Naive B cell (primary cell): ENCODE measurements around the gene FYCO1. TPM values are rescaled to one million over a fixed set of nuclear protein-coding genes. Genes with fewer than 3 reads are reported as not detected.

Source experiments
- ATAC-seq, 2 donors: fragments of 150-1000 bp; cut with Tn5 transposase; 2 replicates each; pipeline ENCODE4 v1.10.0; 2021; ENCODE audit warnings: low read depth in 2 of 2, mild to moderate bottlenecking in 2 of 2, moderate library complexity in 2 of 2
- DNase-seq: peaks from one replicate; pipeline ENCODE4 v3.0.0; 2022
- H3K27ac Mint-ChIP-seq, 6 donors: one replicate each; pipeline ENCODE4 v1.8.0; 2020 to 2022; ENCODE audit warnings: mild to moderate bottlenecking in 6 of 6, mixed read lengths in 6 of 6, moderate library complexity in 5 of 6, inconsistent platforms in 2 of 6
- H3K27me3 Mint-ChIP-seq, 3 donors: one replicate each; pipeline ENCODE4 v1.8.0; 2021 to 2022; ENCODE audit warnings: mixed read lengths in 3 of 3, mild to moderate bottlenecking in 1 of 3
- H3K36me3 Mint-ChIP-seq, 2 donors: one replicate each; pipeline ENCODE4 v1.8.0; 2020 to 2022; ENCODE audit warnings: mixed read lengths in 2 of 2, inconsistent platforms in 1 of 2, mild to moderate bottlenecking in 1 of 2
- H3K4me1 Mint-ChIP-seq, 3 donors: one replicate each; pipeline ENCODE4 v1.8.0; 2020 to 2022; ENCODE audit warnings: mixed read lengths in 3 of 3, inconsistent platforms in 1 of 3, mild to moderate bottlenecking in 1 of 3, moderate library complexity in 1 of 3
- H3K4me3 Mint-ChIP-seq, 8 donors: one replicate each; pipeline ENCODE4 v1.8.0; 2020 to 2022; ENCODE audit warnings: mild to moderate bottlenecking in 8 of 8, mixed read lengths in 8 of 8, moderate library complexity in 8 of 8, inconsistent platforms in 2 of 8
- H3K9me3 Mint-ChIP-seq, 7 donors: one replicate each; pipeline ENCODE4 v1.8.0; 2020 to 2022; ENCODE audit warnings: mixed read lengths in 7 of 7, mild to moderate bottlenecking in 5 of 7, inconsistent platforms in 2 of 7, moderate library complexity in 1 of 7
- polyA plus RNA-seq, 6 donors: library from polyadenylated mRNA; unstranded; fragments of 300-500 nt; fragmentation: Illumina TruSeq; gene quantifications; one replicate each; pipeline ENCODE4 v1.2.3, GENCODE V29; 2021; ENCODE audit warnings: low read depth in 6 of 6

Gene FYCO1
- polyA plus RNA-seq, 6 donors from 2014 or later, result 0.90 to 5.1 (median 1.2) TPM; not detected in 1

- Mint-ChIP-seq H3K4me3 (no peak overlapping the region), H3K36me3 (no peaks in the 10 kb centered on the region), H3K9me3 (no peaks in the 10 kb centered on the region), H3K27me3 (peaks cover 4 to 22% (median 4%) of the 10 kb centered on the region in 3 donors), H3K4me1 (peaks cover 0 to 7% (median 0%) of the 10 kb centered on the region in 3 donors), H3K27ac (peak overlapping the region in 1 of 6 donors; percentile 22)
- no peak for DNase-seq
- ATAC-seq, result no peak
These were observed 114.3 kb downstream of the FYCO1 start for GRCh38 chr3:45881078-45882022.

GRCh38 chr3:45880725-45881077 is 114.9 kb downstream of the FYCO1 start:
- Mint-ChIP-seq H3K9me3 (no peaks in the 10 kb centered on the region), H3K4me3 (no peak overlapping the region), H3K27ac (peak overlapping the region in 1 of 6 donors; percentile 22), H3K27me3 (peaks cover 4 to 22% (median 4%) of the 10 kb centered on the region in 3 donors), H3K36me3 (no peaks in the 10 kb centered on the region), H3K4me1 (peaks cover 0 to 7% (median 0%) of the 10 kb centered on the region in 3 donors)
- ATAC-seq, result no peak
- DNase-seq, result no peak

- Mint-ChIP-seq H3K4me1 (peaks cover 0 to 6% (median 0%) of the 10 kb centered on the region in 3 donors), H3K4me3 (no peak overlapping the region), H3K9me3 (peaks cover 0 to 7% (median 4%) of the 10 kb centered on the region in 7 donors), H3K27ac (no peak overlapping the region), H3K27me3 (peaks cover 4 to 13% (median 4%) of the 10 kb centered on the region in 3 donors), H3K36me3 (peaks cover 4 to 8% of the 10 kb centered on the region in 2 donors)
- DNase-seq, result no peak
- no peak for ATAC-seq
These were observed 117.5 kb downstream of the FYCO1 start for GRCh38 chr3:45878124-45878523.

- DNase-seq (no peak), ATAC-seq (no peak)
- Mint-ChIP-seq H3K4me1 (peaks cover 18 to 19% (median 18%) of the 10 kb centered on the region in 3 donors), H3K27me3 (no peaks in the 10 kb centered on the region), H3K9me3 (peaks cover 0 to 7% (median 4%) of the 10 kb centered on the region in 7 donors), H3K36me3 (peaks cover 4 to 8% of the 10 kb centered on the region in 2 donors), H3K27ac (peak overlapping the region in 1 of 6 donors; percentile 14), H3K4me3 (no peak overlapping the region)
These were observed 120.8 kb downstream of the FYCO1 start for GRCh38 chr3:45874677-45875346.

- peaks cover 0 to 7% (median 4%) of the 10 kb centered on the region in 7 donors for H3K9me3 Mint-ChIP-seq
- H3K27ac Mint-ChIP-seq, result no peak overlapping the region
- peaks cover 4 to 8% of the 10 kb centered on the region in 2 donors for H3K36me3 Mint-ChIP-seq
- peaks cover 18 to 31% (median 29%) of the 10 kb centered on the region in 3 donors for H3K4me1 Mint-ChIP-seq
- no peaks in the 10 kb centered on the region for H3K27me3 Mint-ChIP-seq
- peak overlapping the region in 1 of 8 donors; percentile 77 for H3K4me3 Mint-ChIP-seq
- ATAC-seq (no peak), DNase-seq (no peak)
These were observed 122.0 kb downstream of the FYCO1 start for GRCh38 chr3:45873638-45874037.

- H3K27me3 Mint-ChIP-seq, result no peaks in the 10 kb centered on the region
- H3K4me3 Mint-ChIP-seq, result no peak overlapping the region
- DNase-seq (no peak), ATAC-seq (no peak)
- peaks cover 0 to 7% (median 4%) of the 10 kb centered on the region in 7 donors for H3K9me3 Mint-ChIP-seq
- H3K4me1 Mint-ChIP-seq, result peaks cover 18 to 31% (median 30%) of the 10 kb centered on the region in 3 donors
- no peak overlapping the region for H3K27ac Mint-ChIP-seq
- H3K36me3 Mint-ChIP-seq, result peaks cover 4 to 8% of the 10 kb centered on the region in 2 donors
These were observed 122.6 kb downstream of the FYCO1 start for GRCh38 chr3:45873036-45873435.

- peaks cover 18 to 31% (median 30%) of the 10 kb centered on the region in 3 donors for H3K4me1 Mint-ChIP-seq
- H3K27ac Mint-ChIP-seq, result peak overlapping the region in 2 of 6 donors; percentile 4 to 64
- no peak overlapping the region for H3K4me3 Mint-ChIP-seq
- DNase-seq, result no peak
- no peaks in the 10 kb centered on the region for H3K27me3 Mint-ChIP-seq
- H3K36me3 Mint-ChIP-seq, result peaks cover 4 to 8% of the 10 kb centered on the region in 2 donors
- ATAC-seq, result no peak
- H3K9me3 Mint-ChIP-seq, result peaks cover 0 to 7% (median 4%) of the 10 kb centered on the region in 7 donors
These were observed 123.1 kb downstream of the FYCO1 start for GRCh38 chr3:45872569-45872968.

- peaks cover 0 to 7% (median 4%) of the 10 kb centered on the region in 7 donors for H3K9me3 Mint-ChIP-seq
- no peak for DNase-seq
- H3K27me3 Mint-ChIP-seq, result no peaks in the 10 kb centered on the region
- H3K36me3 Mint-ChIP-seq, result peaks cover 4 to 8% of the 10 kb centered on the region in 2 donors
- H3K27ac Mint-ChIP-seq, result peak overlapping the region in 1 of 6 donors; percentile 61
- no peak for ATAC-seq
- no peak overlapping the region for H3K4me3 Mint-ChIP-seq
- peaks cover 18 to 31% (median 30%) of the 10 kb centered on the region in 3 donors for H3K4me1 Mint-ChIP-seq
These were observed 123.8 kb downstream of the FYCO1 start for GRCh38 chr3:45871780-45872179.

- Mint-ChIP-seq H3K27me3 (no peaks in the 10 kb centered on the region), H3K4me1 (peaks cover 20 to 39% (median 37%) of the 10 kb centered on the region in 3 donors), H3K4me3 (peak overlapping the region in 5 of 8 donors; percentile 1 to 77 (median 44)), H3K9me3 (peaks cover 0 to 7% (median 4%) of the 10 kb centered on the region in 7 donors), H3K36me3 (peaks cover 4 to 8% of the 10 kb centered on the region in 2 donors), H3K27ac (peak overlapping the region in 2 of 6 donors; percentile 5 to 90)
- ATAC-seq (peak; percentile 96 to 99), DNase-seq (peak; percentile 55)
These were observed 125.5 kb downstream of the FYCO1 start for GRCh38 chr3:45870099-45870498.

- H3K27me3 Mint-ChIP-seq, result no peaks in the 10 kb centered on the region
- H3K9me3 Mint-ChIP-seq, result peaks cover 0 to 7% (median 4%) of the 10 kb centered on the region in 7 donors
- peak overlapping the region in 4 of 8 donors; percentile 28 to 77 (median 46) for H3K4me3 Mint-ChIP-seq
These were observed 126.0 kb downstream of the FYCO1 start for GRCh38 chr3:45869638-45870037.

GRCh38 chr3:45868650-45869049 is 127.0 kb downstream of the FYCO1 start:
- DNase-seq, result no peak
- Mint-ChIP-seq H3K27ac (peak overlapping the region in 2 of 6 donors; percentile 3 to 42), H3K4me1 (peaks cover 22 to 43% (median 43%) of the 10 kb centered on the region in 3 donors), H3K4me3 (no peak overlapping the region), H3K36me3 (peaks cover 4 to 5% of the 10 kb centered on the region in 2 donors), H3K27me3 (no peaks in the 10 kb centered on the region), H3K9me3 (peaks cover 0 to 6% (median 3%) of the 10 kb centered on the region in 7 donors)
- no peak for ATAC-seq

More at GRCh38 chr3:45869638-45870037, 126.0 kb downstream of the FYCO1 start:
- Mint-ChIP-seq H3K27ac (peak overlapping the region in 3 of 6 donors; percentile 27 to 90 (median 71)), H3K4me1 (peaks cover 22 to 43% (median 41%) of the 10 kb centered on the region in 3 donors), H3K36me3 (peaks cover 3 to 8% of the 10 kb centered on the region in 2 donors)
- DNase-seq, result no peak
- no peak for ATAC-seq

GRCh38 chr3:45868213-45868612 is 127.4 kb downstream of the FYCO1 start:
- Mint-ChIP-seq H3K9me3 (peaks cover 0 to 7% (median 4%) of the 10 kb centered on the region in 7 donors), H3K27ac (no peak overlapping the region), H3K36me3 (peaks cover 7 to 9% of the 10 kb centered on the region in 2 donors), H3K4me3 (no peak overlapping the region), H3K27me3 (no peaks in the 10 kb centered on the region), H3K4me1 (peaks cover 25 to 43% (median 43%) of the 10 kb centered on the region in 3 donors)
- ATAC-seq (no peak), DNase-seq (no peak)
